GM18951 (cell line): ENCODE results near the gene COL12A1.

Experiments
- POLR2A ChIP-seq: IDR thresholded peaks from 4 replicates; pipeline ENCODE4 v1.6.1; 2011; ENCODE audit warnings: mild to moderate bottlenecking; ENCODE audit not compliant: insufficient read length, insufficient read depth; ENCODE audit errors: extremely low read depth
- in situ Hi-C: fragments of 300-500 bp; cut with MboI; formaldehyde crosslinking; loops from one replicate; pipeline ENCODE4 v1.12.0; 2022; ENCODE audit warnings: low sequenced_read_pairs, mixed read lengths, inconsistent platforms; ENCODE audit not compliant: unreplicated experiment

The COL12A1 gene

GRCh38 chr6:75206576-75207342 lies 906 bp upstream of the COL12A1 start:
- no peak for TF ChIP-seq POLR2A
- in situ Hi-C loops = loop anchor here (10.0 to 25.0 kb wide), 2 partner anchors 1119 to 1242 kb away; no protein-coding TSS in a partner anchor

GRCh38 chr6:75204959-75205775 lies 686 bp downstream of the COL12A1 start:
- in situ Hi-C loops = loop anchor here (5.0 to 25.0 kb wide), 3 partner anchors 1118 to 1458 kb away; no protein-coding TSS in a partner anchor
- no peak for TF ChIP-seq POLR2A

GRCh38 chr6:75204217-75204958 lies 1.5 kb downstream of the COL12A1 start:
- in situ Hi-C loops = loop anchor here (5.0 to 25.0 kb wide), 3 partner anchors 1117 to 1457 kb away; no protein-coding TSS in a partner anchor

GRCh38 chr6:75203721-75204120 lies 2.1 kb downstream of the COL12A1 start:
- in situ Hi-C loops = loop anchor here (5.0 to 25.0 kb wide), 3 partner anchors 1116 to 1456 kb away; no protein-coding TSS in a partner anchor
- no peak for TF ChIP-seq POLR2A

More at GRCh38 chr6:75204217-75204958, 1.5 kb downstream of the COL12A1 start:
- no peak for TF ChIP-seq POLR2A

GRCh38 chr6:75202676-75203131 lies 3.1 kb downstream of the COL12A1 start:
- in situ Hi-C loops = loop anchor here (5.0 to 25.0 kb wide), 3 partner anchors 1115 to 1455 kb away; no protein-coding TSS in a partner anchor

GRCh38 chr6:75201901-75202672 lies 3.8 kb downstream of the COL12A1 start:
- no peak for TF ChIP-seq POLR2A
- in situ Hi-C loops = loop anchor here (5.0 to 25.0 kb wide), 3 partner anchors 1115 to 1455 kb away; no protein-coding TSS in a partner anchor

More at GRCh38 chr6:75202676-75203131, 3.1 kb downstream of the COL12A1 start:
- TF ChIP-seq POLR2A = no peak

- in situ Hi-C loops = loop anchor here (5.0 to 25.0 kb wide), 3 partner anchors 1114 to 1454 kb away; no protein-coding TSS in a partner anchor
- no peak for TF ChIP-seq POLR2A
These were observed 4.8 kb downstream of the COL12A1 start for GRCh38 chr6:75201021-75201420.

- TF ChIP-seq POLR2A = no peak
- in situ Hi-C loops = loop anchor here (5.0 to 25.0 kb wide), 3 partner anchors 1113 to 1453 kb away; no protein-coding TSS in a partner anchor
These were observed 6.0 kb downstream of the COL12A1 start for GRCh38 chr6:75199889-75200288.

GRCh38 chr6:75196081-75196687 lies 9.7 kb downstream of the COL12A1 start:
- TF ChIP-seq POLR2A = no peak
- in situ Hi-C loops = no loop called here

GRCh38 chr6:75188221-75188925 lies 17.5 kb downstream of the COL12A1 start:
- TF ChIP-seq POLR2A = no peak
- in situ Hi-C loops = loop anchor here (10.0 kb wide), 1 partner anchor 794 kb away; no protein-coding TSS in a partner anchor

- in situ Hi-C loops = loop anchor here (10.0 kb wide), 1 partner anchor 792 kb away; no protein-coding TSS in a partner anchor
These were observed 19.3 kb downstream of the COL12A1 start for GRCh38 chr6:75186581-75186980.
